Central memory CD4-positive, alpha-beta T cell (primary cell): ENCODE results near the gene CLIC5.
"Not testable (repeated sequence)": the region's sequence is repeated elsewhere in the genome, so short reads cannot be mapped to it uniquely, and the experiment has no call there.

ENCODE experiments used
- DNase-seq: peaks from one replicate; pipeline ENCODE4 v3.0.0; 2022

The CLIC5 gene

GRCh38 chr6:45959534-45960145 lies 56.0 kb downstream of the CLIC5 start:
- no peak for DNase-seq

- no peak for DNase-seq
These were observed 59.0 kb downstream of the CLIC5 start for GRCh38 chr6:45956663-45957062.

- no peak for DNase-seq
These were observed 59.5 kb downstream of the CLIC5 start for GRCh38 chr6:45956176-45956575.

- DNase-seq: no peak
These were observed 60.1 kb downstream of the CLIC5 start for GRCh38 chr6:45955597-45955996.

- DNase-seq: no peak
These were observed 63.1 kb downstream of the CLIC5 start for GRCh38 chr6:45952546-45952945.

GRCh38 chr6:45952168-45952529 lies 63.5 kb downstream of the CLIC5 start:
- no peak for DNase-seq

- DNase-seq: no peak
These were observed 64.1 kb downstream of the CLIC5 start for GRCh38 chr6:45951321-45952167.

GRCh38 chr6:45949256-45949655 lies 66.4 kb downstream of the CLIC5 start:
- no peak for DNase-seq

- DNase-seq: no peak
These were observed 67.9 kb downstream of the CLIC5 start for GRCh38 chr6:45947807-45948206.

GRCh38 chr6:45946887-45947286 lies 68.8 kb downstream of the CLIC5 start:
- DNase-seq: no peak

GRCh38 chr6:45946352-45946751 lies 69.3 kb downstream of the CLIC5 start:
- DNase-seq: no peak

GRCh38 chr6:45942953-45943352 lies 72.7 kb downstream of the CLIC5 start:
- no peak for DNase-seq

GRCh38 chr6:45933855-45934254 lies 81.8 kb downstream of the CLIC5 start:
- no peak for DNase-seq

- DNase-seq: no peak
These were observed 84.4 kb downstream of the CLIC5 start for GRCh38 chr6:45931232-45931631.

- DNase-seq: peak; percentile 34
These were observed 85.1 kb downstream of the CLIC5 start for GRCh38 chr6:45930420-45931040.

- DNase-seq: no peak
These were observed 86.0 kb downstream of the CLIC5 start for GRCh38 chr6:45929421-45930361.

GRCh38 chr6:45928721-45929305 lies 86.8 kb downstream of the CLIC5 start:
- no peak for DNase-seq

GRCh38 chr6:45927421-45928320 lies 88.0 kb downstream of the CLIC5 start:
- no peak for DNase-seq

GRCh38 chr6:45926423-45926822 lies 89.2 kb downstream of the CLIC5 start:
- DNase-seq: not testable (repeated sequence)

GRCh38 chr6:45924763-45925342 lies 90.8 kb downstream of the CLIC5 start:
- DNase-seq: no peak

- DNase-seq: no peak
These were observed 91.7 kb downstream of the CLIC5 start for GRCh38 chr6:45923831-45924391.
